Stimulated activated CD4-positive, alpha-beta T cell treated with anti-CD3 and anti-CD28 coated beads, Interleukin-1b, Interleukin-23, amount 100 ng/mL, for 24 hours (primary cell): Measurements from ENCODE around the gene HMX3.
A peak's percentile ranks its signal among the peaks of the same experiment; 100 is the strongest.

Experiments
- DNase-seq, 4 experiments: peaks; one replicate each; pipeline ENCODE4 v3.0.0-alpha.2; 2020; ENCODE audit warnings: low read depth in 4 of 4, low spot score in 1 of 4

HMX3 gene

GRCh38 chr10:123147635-123148413 lies 12.1 kb downstream of the HMX3 start, which contains the start of gene HMX2:
Gene HMX2 (plus strand): TSS chr10:123148136. CDS start chr10:123148379, 243 bp downstream.
- DNase-seq = no peak

GRCh38 chr10:123148414-123149161 lies 12.8 kb downstream of the HMX3 start:
- DNase-seq = no peak

GRCh38 chr10:123149162-123149567 lies 13.4 kb downstream of the HMX3 start:
- DNase-seq = no peak

- no peak for DNase-seq
Observed at GRCh38 chr10:123149568-123150270, 13.9 kb downstream of the HMX3 start.

GRCh38 chr10:123150271-123150985 lies 14.7 kb downstream of the HMX3 start:
- DNase-seq = no peak

GRCh38 chr10:123150986-123151736 lies 15.4 kb downstream of the HMX3 start:
- DNase-seq = no peak

GRCh38 chr10:123151737-123152135 lies 16.0 kb downstream of the HMX3 start:
- no peak for DNase-seq

- no peak for DNase-seq
Observed at GRCh38 chr10:123153486-123154091, 17.8 kb downstream of the HMX3 start.

GRCh38 chr10:123154092-123154710 lies 18.4 kb downstream of the HMX3 start, which contains the start of gene BUB3:
Gene BUB3 (plus strand): TSS chr10:123154402. CDS start chr10:123154918, 516 bp downstream.
- peak; percentile 80 to 89 (median 88) for DNase-seq

- DNase-seq = no peak
Observed at GRCh38 chr10:123154711-123155505, 19.1 kb downstream of the HMX3 start.

- DNase-seq = no peak
Observed at GRCh38 chr10:123156078-123156477, 20.3 kb downstream of the HMX3 start.

- no peak for DNase-seq
Observed at GRCh38 chr10:123157210-123157609, 21.4 kb downstream of the HMX3 start.

GRCh38 chr10:123158682-123159081 lies 22.9 kb downstream of the HMX3 start:
- no peak for DNase-seq

GRCh38 chr10:123160311-123160980 lies 24.7 kb downstream of the HMX3 start:
- DNase-seq = no peak

- DNase-seq = no peak
Observed at GRCh38 chr10:123164319-123164718, 28.5 kb downstream of the HMX3 start.

- DNase-seq = no peak
Observed at GRCh38 chr10:123165445-123166072, 29.8 kb downstream of the HMX3 start.

- DNase-seq = no peak
Observed at GRCh38 chr10:123166618-123167017, 30.8 kb downstream of the HMX3 start.

GRCh38 chr10:123170961-123171360 lies 35.2 kb downstream of the HMX3 start:
- no peak for DNase-seq
